Transverse colon (tissue), 4 donors: ENCODE data around the gene TBCD. TPM values are rescaled to one million over a fixed set of nuclear protein-coding genes. Genes with fewer than 3 reads are reported as not detected.

Source experiments
- DNase-seq: peaks from one replicate; pipeline ENCODE4 v3.0.0-alpha.2; 2019
- H3K27ac ChIP-seq, 4 donors: fragments of 200-600 bp; sonication (generic); 2 replicates each; pipeline ENCODE4 v1.5.1; 2016 to 2018; ENCODE audit warnings: inconsistent platforms in 4 of 4
- H3K27me3 ChIP-seq: fragments of 200-600 bp; sonication (generic); 2 replicates; pipeline ENCODE4 v1.5.1; 2017; ENCODE audit warnings: inconsistent platforms
- H3K36me3 ChIP-seq, 4 donors: fragments of 200-600 bp; sonication (generic); 2 replicates each; pipeline ENCODE4 v1.5.1; 2017 to 2019; ENCODE audit warnings: inconsistent platforms in 4 of 4
- H3K4me1 ChIP-seq, 4 donors: fragments of 200-600 bp; sonication (generic); 2 replicates each; pipeline ENCODE4 v1.5.1; 2017 to 2020; ENCODE audit warnings: inconsistent platforms in 4 of 4
- H3K4me3 ChIP-seq, 4 donors: fragments of 200-600 bp; sonication (generic); 1 replicate in 1 of 4; 2 replicates in 3 of 4; pipeline versions ENCODE4 v1.5.1 to v1.6.1; 2017 to 2019; ENCODE audit warnings: inconsistent platforms in 4 of 4
- H3K9me3 ChIP-seq, 2 donors: fragments of 200-600 bp; sonication (generic); 2 replicates each; pipeline ENCODE4 v1.5.1; 2017 to 2019; ENCODE audit warnings: inconsistent platforms in 2 of 2
- CTCF ChIP-seq, 5 experiments: fragments of 200-600 bp in 3 of 5; fragments of 450-650 bp in 2 of 5; sonication (generic) in 3 of 5; IDR thresholded peaks; 1 replicate in 2 of 5; 2 replicates in 3 of 5; pipeline ENCODE4 v1.5.1; 2016 to 2017; ENCODE audit warnings: antibody characterized with exemption in 5 of 5, inconsistent platforms in 3 of 5, mild to moderate bottlenecking in 2 of 5, moderate library complexity in 1 of 5
- EP300 ChIP-seq: sonication (generic); formaldehyde crosslinking; IDR thresholded peaks from one replicate; pipeline ENCODE4 v1.6.1; 2017; ENCODE audit warnings: antibody characterized with exemption, low read depth
- POLR2A ChIP-seq: fragments of 450-650 bp; IDR thresholded peaks from one replicate; pipeline ENCODE4 v1.6.1; 2016; ENCODE audit warnings: antibody characterized with exemption, mild to moderate bottlenecking, moderate library complexity
- POLR2AphosphoS5 ChIP-seq, 3 donors: sonication (generic); formaldehyde crosslinking; IDR thresholded peaks; one replicate each; pipeline ENCODE4 v1.6.1; 2016; ENCODE audit warnings: antibody characterized with exemption in 3 of 3
- WGBS, 2 donors: methylation state at CpG; one replicate each; pipeline ENCODE4 v1.1.5; 2018; ENCODE audit warnings: low coverage in 1 of 2; 5-methylcytosine and 5-hydroxymethylcytosine counted together
- in situ Hi-C, 4 donors: fragments of 200-750 bp; cut with MboI; loops; one replicate each; pipeline versions ENCODE4 v1.15.0 to v1.15.1; 2017; ENCODE audit warnings: low sequenced_read_pairs in 3 of 4, low pct_ligation_motif_present in 1 of 4, low pct_unique_long_range_greater_than_20kb in 1 of 4
- intact Hi-C: fragments of 100-400 bp; cut with DNase I; formaldehyde crosslinking; loops from one replicate; pipeline ENCODE4 v1.15.1; 2023; ENCODE audit warnings: low total_unique reads
- total RNA-seq, 4 donors: library from RNA; depleted of rRNA; stranded (reverse); fragments of >200 nt; gene quantifications; one replicate each; pipeline ENCODE4 v1.1.0, GENCODE V29; 2016

Gene TBCD
- total RNA-seq, 4 donors from 2014 or later = 38.6 to 104 (median 39.8) TPM

- no peak overlapping the region for H3K4me3 ChIP-seq
- H3K27ac ChIP-seq = peak overlapping the region in 1 of 4 donors; percentile 35
- 78 to 83% methylated on average over 10 to 29 of the region's 29 CpGs for WGBS, 2 donors
- no peaks in the 10 kb centered on the region for H3K9me3 ChIP-seq
- H3K36me3 ChIP-seq = peaks cover 0 to 14% (median 0%) of the 10 kb centered on the region in 4 donors
- DNase-seq = peak; percentile 34
- no peaks in the 10 kb centered on the region for H3K27me3 ChIP-seq
- H3K4me1 ChIP-seq = no peaks in the 10 kb centered on the region
- in situ Hi-C loops (no loop called here), intact Hi-C loops (no loop called here)
- TF ChIP-seq CTCF (IDR thresholded peaks at IDR 0.05) (no peak), POLR2AphosphoS5 (IDR thresholded peaks at IDR 0.05) (no peak), POLR2A (no peak), EP300 (no peak)
These were observed 180.0 kb downstream of the TBCD start for GRCh38 chr17:82931699-82932517.

- TF ChIP-seq POLR2AphosphoS5 (IDR thresholded peaks at IDR 0.05) = no peak
- no peak for TF ChIP-seq POLR2A
- no peak for TF ChIP-seq EP300
- TF ChIP-seq CTCF (IDR thresholded peaks at IDR 0.05) = no peak
- intact Hi-C loops = no loop called here
- Histone ChIP-seq H3K4me1 (no peaks in the 10 kb centered on the region), H3K36me3 (peaks cover 0 to 8% (median 0%) of the 10 kb centered on the region in 4 donors), H3K4me3 (no peak overlapping the region), H3K27ac (no peak overlapping the region), H3K9me3 (no peaks in the 10 kb centered on the region), H3K27me3 (no peaks in the 10 kb centered on the region)
- WGBS, 2 donors = 90% methylated on average over 14 to 28 of the region's 28 CpGs
- in situ Hi-C loops = no loop called here
- DNase-seq = no peak
These were observed 180.8 kb downstream of the TBCD start for GRCh38 chr17:82932518-82933310.

GRCh38 chr17:82933911-82934310, 182.0 kb downstream of the TBCD start:
- DNase-seq = peak; percentile 5
- Histone ChIP-seq H3K4me3 (no peak overlapping the region), H3K4me1 (no peaks in the 10 kb centered on the region), H3K27me3 (no peaks in the 10 kb centered on the region), H3K36me3 (peaks cover 0 to 7% (median 0%) of the 10 kb centered on the region in 4 donors), H3K9me3 (no peaks in the 10 kb centered on the region), H3K27ac (no peak overlapping the region)
- TF ChIP-seq POLR2A (no peak), EP300 (no peak), POLR2AphosphoS5 (IDR thresholded peaks at IDR 0.05) (no peak), CTCF (IDR thresholded peaks at IDR 0.05) (no peak)
- WGBS, 2 donors = 90 to 93% methylated on average over 11 to 15 of the region's 15 CpGs
- intact Hi-C loops = no loop called here
- in situ Hi-C loops = no loop called here

GRCh38 chr17:82935966-82936767, 184.3 kb downstream of the TBCD start:
- Histone ChIP-seq H3K36me3 (peaks cover 0 to 5% (median 0%) of the 10 kb centered on the region in 4 donors), H3K9me3 (no peaks in the 10 kb centered on the region)

More at GRCh38 chr17:82935966-82936767, 184.3 kb downstream of the TBCD start:
- Histone ChIP-seq H3K4me1 (no peaks in the 10 kb centered on the region), H3K27ac (no peak overlapping the region), H3K27me3 (no peaks in the 10 kb centered on the region), H3K4me3 (no peak overlapping the region)
- in situ Hi-C loops (no loop called here), intact Hi-C loops (no loop called here)
- TF ChIP-seq CTCF (IDR thresholded peaks at IDR 0.05) = no peak
- TF ChIP-seq POLR2AphosphoS5 (IDR thresholded peaks at IDR 0.05) = no peak
- TF ChIP-seq EP300 = no peak
- no peak for TF ChIP-seq POLR2A
- DNase-seq = no peak
- WGBS, 2 donors = 93% methylated on average over 18 to 27 of the region's 27 CpGs
